HepG2 (cell line): ENCODE data around the gene NCKIPSD. TPM values are rescaled to one million over a fixed set of nuclear protein-coding genes. Genes with fewer than 3 reads are reported as not detected.
A peak's percentile ranks its signal among the peaks of the same experiment; 100 is the strongest.

Experiments
- GLI4 ChIP-seq: sonication (generic); formaldehyde crosslinking; IDR thresholded peaks from 2 replicates; pipeline ENCODE4 v1.5.1; 2020; ENCODE audit warnings: missing genetic modification reagents, mild to moderate bottlenecking, moderate library complexity, borderline replicate concordance
- JARID2 ChIP-seq: sonication (generic); formaldehyde crosslinking; IDR thresholded peaks from 2 replicates; pipeline ENCODE4 v1.8.1; 2023; ENCODE audit warnings: missing genetic modification reagents, inconsistent platforms; ENCODE audit not compliant: insufficient replicate concordance
- MXD3 ChIP-seq: IDR thresholded peaks from 2 replicates; pipeline ENCODE4 v1.6.1; 2016; ENCODE audit warnings: mild to moderate bottlenecking, missing biosample characterization, missing genetic modification reagents
- NR1H2 ChIP-seq: sonication (generic); formaldehyde crosslinking; IDR thresholded peaks from 2 replicates; pipeline ENCODE4 v1.8.1; 2022; ENCODE audit warnings: low read depth, missing genetic modification reagents, borderline replicate concordance
- PHF20 ChIP-seq: sonication (generic); formaldehyde crosslinking; IDR thresholded peaks from 2 replicates; pipeline ENCODE4 v1.5.0; 2020; ENCODE audit warnings: mild to moderate bottlenecking, missing genetic modification reagents
- SIX4 ChIP-seq: sonication (generic); formaldehyde crosslinking; IDR thresholded peaks from 2 replicates; pipeline ENCODE4 v1.4.0; 2020; ENCODE audit warnings: missing genetic modification reagents
- XBP1 ChIP-seq: sonication (generic); formaldehyde crosslinking; IDR thresholded peaks from 2 replicates; pipeline ENCODE4 v1.5.0; 2020; ENCODE audit warnings: missing genetic modification reagents
- ZHX1 ChIP-seq: sonication (generic); formaldehyde crosslinking; IDR thresholded peaks from 2 replicates; pipeline ENCODE4 v1.8.1; 2022; ENCODE audit warnings: low read depth, mild to moderate bottlenecking, missing genetic modification reagents
- ZNF382 ChIP-seq: sonication (generic); formaldehyde crosslinking; IDR thresholded peaks from 2 replicates; pipeline ENCODE4 v1.5.0; 2020; ENCODE audit warnings: missing genetic modification reagents, mild to moderate bottlenecking, borderline replicate concordance
- ZNF567 ChIP-seq: sonication (generic); formaldehyde crosslinking; IDR thresholded peaks from 2 replicates; pipeline ENCODE4 v1.8.1; 2023; ENCODE audit warnings: mild to moderate bottlenecking, missing genetic modification reagents, borderline replicate concordance
- ZNF781 ChIP-seq: sonication (generic); formaldehyde crosslinking; IDR thresholded peaks from 2 replicates; pipeline ENCODE4 v1.5.1; 2020; ENCODE audit warnings: borderline replicate concordance, mild to moderate bottlenecking, missing genetic modification reagents; ENCODE audit errors: not compliant biosample characterization
- polyA plus RNA-seq, 8 experiments: library from polyadenylated mRNA; depleted of rRNA in 3 of 8; stranded (reverse) in 7 of 8; unstranded in 1 of 8; fragments of >200 nt; fragmentation: Illumina TruSeq in 4 of 8; extraction: Trizol in 4 of 8; gene quantifications; 2 replicates each; pipeline versions ENCODE4 v1.2.1 to v1.2.3, GENCODE V29; 2011 to 2016; ENCODE audit warnings: low read depth in 4 of 8, missing spikeins in 1 of 8, mixed read lengths in 1 of 8; ENCODE audit not compliant: insufficient read depth in 1 of 8
- total RNA-seq, 5 experiments: library from RNA; depleted of rRNA; stranded (reverse); fragments of >200 nt; fragmentation: Illumina TruSeq; extraction: Trizol; gene quantifications; 2 replicates each; pipeline ENCODE4 v1.2.3, GENCODE V29; 2016; ENCODE audit warnings: low read depth in 1 of 5
- TF ChIP-seq, protein P1 (sequence below): sonication (generic); formaldehyde crosslinking; IDR thresholded peaks from 2 replicates; pipeline ENCODE4 v1.9.0; 2021; ENCODE audit warnings: missing genetic modification reagents, borderline replicate concordance
- TF ChIP-seq, protein P2 (sequence below): IDR thresholded peaks from 2 replicates; pipeline ENCODE4 v1.6.1; 2016; ENCODE audit warnings: control low read depth
- TF ChIP-seq, protein P3 (sequence below): sonication (generic); formaldehyde crosslinking; IDR thresholded peaks from 2 replicates; pipeline ENCODE4 v1.5.0; 2020; ENCODE audit warnings: mild to moderate bottlenecking, missing genetic modification reagents, borderline replicate concordance
- TF ChIP-seq, protein P4 (sequence below): sonication (generic); formaldehyde crosslinking; IDR thresholded peaks from 2 replicates; pipeline ENCODE4 v1.4.0; 2020; ENCODE audit warnings: missing genetic modification reagents

Gene NCKIPSD
- total and polyA plus RNA-seq, 2 of the 13 experiments (the other 11 are each of a cell fraction or from before 2014, with no cell fraction given): 13.5 to 35.2 TPM

DNA sequence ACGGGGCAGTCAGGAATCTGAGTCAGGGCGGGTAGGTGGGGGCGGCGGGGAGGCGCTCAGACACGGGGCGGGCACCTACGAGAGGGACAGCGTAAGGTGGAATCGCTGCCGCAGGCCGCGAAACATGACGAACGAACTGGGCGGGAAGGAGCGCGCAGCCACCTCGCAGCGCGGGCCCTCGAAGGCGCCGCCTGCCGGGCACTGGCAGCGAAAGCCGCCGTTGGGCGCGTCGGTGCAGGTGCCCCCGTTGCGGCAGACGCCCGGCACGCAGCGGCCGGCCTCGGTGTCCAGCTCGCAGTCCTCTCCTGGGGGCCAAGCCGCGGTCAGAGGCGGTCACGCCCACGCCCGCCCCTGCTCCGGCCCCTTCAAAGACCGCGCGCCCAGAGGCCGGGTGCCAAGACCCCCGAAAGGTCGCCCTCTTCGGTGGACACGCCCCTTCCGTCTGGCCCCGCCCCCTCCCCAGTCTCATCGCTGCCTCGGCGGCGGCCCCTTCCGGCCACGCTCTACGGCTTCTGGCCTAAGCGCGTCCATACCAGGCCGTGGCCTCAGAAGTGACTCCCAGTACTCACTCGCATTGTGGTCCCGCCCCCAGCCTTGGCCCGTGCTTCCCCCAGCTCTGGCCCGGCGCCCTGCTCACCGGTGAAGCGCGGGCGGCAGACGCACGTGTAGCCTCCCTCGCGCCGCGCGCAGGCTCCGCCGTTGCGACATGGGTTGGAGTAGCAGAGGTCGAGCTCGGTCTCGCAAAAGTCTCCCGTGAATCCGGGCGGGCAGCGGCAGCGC lies 29.5 kb downstream of the NCKIPSD start (continued):
- TF ChIP-seq MXD3 (CRISPR knock-in tag) (peak; percentile 30; the same call in 1 of the 2 replicates), XBP1 (CRISPR knock-in tag) (no peak), JARID2 (CRISPR knock-in tag) (no peak), ZHX1 (CRISPR knock-in tag) (peak; percentile 60; the same call in 1 of the 2 replicates), PHF20 (no peak), GLI4 (CRISPR knock-in tag) (no peak), ZNF781 (CRISPR knock-in tag) (no peak), NR1H2 (CRISPR knock-in tag) (no peak), SIX4 (CRISPR knock-in tag) (no peak), ZNF382 (CRISPR knock-in tag) (no peak), ZNF567 (CRISPR knock-in tag) (no peak)
- TF ChIP-seq, protein P1, sequence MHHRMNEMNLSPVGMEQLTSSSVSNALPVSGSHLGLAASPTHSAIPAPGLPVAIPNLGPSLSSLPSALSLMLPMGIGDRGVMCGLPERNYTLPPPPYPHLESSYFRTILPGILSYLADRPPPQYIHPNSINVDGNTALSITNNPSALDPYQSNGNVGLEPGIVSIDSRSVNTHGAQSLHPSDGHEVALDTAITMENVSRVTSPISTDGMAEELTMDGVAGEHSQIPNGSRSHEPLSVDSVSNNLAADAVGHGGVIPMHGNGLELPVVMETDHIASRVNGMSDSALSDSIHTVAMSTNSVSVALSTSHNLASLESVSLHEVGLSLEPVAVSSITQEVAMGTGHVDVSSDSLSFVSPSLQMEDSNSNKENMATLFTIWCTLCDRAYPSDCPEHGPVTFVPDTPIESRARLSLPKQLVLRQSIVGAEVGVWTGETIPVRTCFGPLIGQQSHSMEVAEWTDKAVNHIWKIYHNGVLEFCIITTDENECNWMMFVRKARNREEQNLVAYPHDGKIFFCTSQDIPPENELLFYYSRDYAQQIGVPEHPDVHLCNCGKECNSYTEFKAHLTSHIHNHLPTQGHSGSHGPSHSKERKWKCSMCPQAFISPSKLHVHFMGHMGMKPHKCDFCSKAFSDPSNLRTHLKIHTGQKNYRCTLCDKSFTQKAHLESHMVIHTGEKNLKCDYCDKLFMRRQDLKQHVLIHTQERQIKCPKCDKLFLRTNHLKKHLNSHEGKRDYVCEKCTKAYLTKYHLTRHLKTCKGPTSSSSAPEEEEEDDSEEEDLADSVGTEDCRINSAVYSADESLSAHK (CRISPR knock-in tag): no peak
- TF ChIP-seq, protein P2, sequence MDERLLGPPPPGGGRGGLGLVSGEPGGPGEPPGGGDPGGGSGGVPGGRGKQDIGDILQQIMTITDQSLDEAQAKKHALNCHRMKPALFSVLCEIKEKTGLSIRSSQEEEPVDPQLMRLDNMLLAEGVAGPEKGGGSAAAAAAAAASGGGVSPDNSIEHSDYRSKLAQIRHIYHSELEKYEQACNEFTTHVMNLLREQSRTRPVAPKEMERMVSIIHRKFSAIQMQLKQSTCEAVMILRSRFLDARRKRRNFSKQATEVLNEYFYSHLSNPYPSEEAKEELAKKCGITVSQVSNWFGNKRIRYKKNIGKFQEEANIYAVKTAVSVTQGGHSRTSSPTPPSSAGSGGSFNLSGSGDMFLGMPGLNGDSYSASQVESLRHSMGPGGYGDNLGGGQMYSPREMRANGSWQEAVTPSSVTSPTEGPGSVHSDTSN (CRISPR knock-in tag): no peak
- TF ChIP-seq, protein P3, sequence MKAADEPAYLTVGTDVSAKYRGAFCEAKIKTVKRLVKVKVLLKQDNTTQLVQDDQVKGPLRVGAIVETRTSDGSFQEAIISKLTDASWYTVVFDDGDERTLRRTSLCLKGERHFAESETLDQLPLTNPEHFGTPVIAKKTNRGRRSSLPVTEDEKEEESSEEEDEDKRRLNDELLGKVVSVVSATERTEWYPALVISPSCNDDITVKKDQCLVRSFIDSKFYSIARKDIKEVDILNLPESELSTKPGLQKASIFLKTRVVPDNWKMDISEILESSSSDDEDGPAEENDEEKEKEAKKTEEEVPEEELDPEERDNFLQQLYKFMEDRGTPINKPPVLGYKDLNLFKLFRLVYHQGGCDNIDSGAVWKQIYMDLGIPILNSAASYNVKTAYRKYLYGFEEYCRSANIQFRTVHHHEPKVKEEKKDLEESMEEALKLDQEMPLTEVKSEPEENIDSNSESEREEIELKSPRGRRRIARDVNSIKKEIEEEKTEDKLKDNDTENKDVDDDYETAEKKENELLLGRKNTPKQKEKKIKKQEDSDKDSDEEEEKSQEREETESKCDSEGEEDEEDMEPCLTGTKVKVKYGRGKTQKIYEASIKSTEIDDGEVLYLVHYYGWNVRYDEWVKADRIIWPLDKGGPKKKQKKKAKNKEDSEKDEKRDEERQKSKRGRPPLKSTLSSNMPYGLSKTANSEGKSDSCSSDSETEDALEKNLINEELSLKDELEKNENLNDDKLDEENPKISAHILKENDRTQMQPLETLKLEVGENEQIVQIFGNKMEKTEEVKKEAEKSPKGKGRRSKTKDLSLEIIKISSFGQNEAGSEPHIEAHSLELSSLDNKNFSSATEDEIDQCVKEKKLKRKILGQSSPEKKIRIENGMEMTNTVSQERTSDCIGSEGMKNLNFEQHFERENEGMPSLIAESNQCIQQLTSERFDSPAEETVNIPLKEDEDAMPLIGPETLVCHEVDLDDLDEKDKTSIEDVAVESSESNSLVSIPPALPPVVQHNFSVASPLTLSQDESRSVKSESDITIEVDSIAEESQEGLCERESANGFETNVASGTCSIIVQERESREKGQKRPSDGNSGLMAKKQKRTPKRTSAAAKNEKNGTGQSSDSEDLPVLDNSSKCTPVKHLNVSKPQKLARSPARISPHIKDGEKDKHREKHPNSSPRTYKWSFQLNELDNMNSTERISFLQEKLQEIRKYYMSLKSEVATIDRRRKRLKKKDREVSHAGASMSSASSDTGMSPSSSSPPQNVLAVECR (CRISPR knock-in tag): peak; percentile 56; the same call in 1 of the 2 replicates
- TF ChIP-seq, protein P4, sequence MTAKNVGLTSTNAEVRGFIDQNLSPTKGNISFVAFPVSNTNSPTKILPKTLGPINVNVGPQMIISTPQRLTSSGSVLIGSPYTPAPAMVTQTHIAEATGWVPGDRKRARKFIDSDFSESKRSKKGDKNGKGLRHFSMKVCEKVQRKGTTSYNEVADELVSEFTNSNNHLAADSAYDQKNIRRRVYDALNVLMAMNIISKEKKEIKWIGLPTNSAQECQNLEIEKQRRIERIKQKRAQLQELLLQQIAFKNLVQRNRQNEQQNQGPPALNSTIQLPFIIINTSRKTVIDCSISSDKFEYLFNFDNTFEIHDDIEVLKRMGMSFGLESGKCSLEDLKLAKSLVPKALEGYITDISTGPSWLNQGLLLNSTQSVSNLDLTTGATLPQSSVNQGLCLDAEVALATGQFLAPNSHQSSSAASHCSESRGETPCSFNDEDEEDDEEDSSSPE (CRISPR knock-in tag): peak; percentile 80
